ENCODE measurements around the gene TMEM245.

- TF ChIP-seq CTCF (conservative IDR thresholded peaks at IDR 0.05; ENCODE audit: low read depth, low read length) (no peak), EZH2 (IDR thresholded peaks at IDR 0.05; ENCODE audit: low read length, unreplicated experiment) (no peak), EZH2phosphoT487 (IDR thresholded peaks at IDR 0.05; ENCODE audit: borderline replicate concordance, low read length) (no peak)
These were observed 105.0 kb downstream of the TMEM245 start for GRCh38 chr9:109014608-109015280.

Measured in PC-3 (cell line).